Hindlimb muscle (tissue), 1 donor: ENCODE data around the gene TNRC6C. TPM values are rescaled to one million over a fixed set of nuclear protein-coding genes. Genes with fewer than 3 reads are reported as not detected.

Source experiments
- DNase-seq: peaks from one replicate; pipeline ENCODE4 v3.0.0-alpha.2; 2013
- polyA plus RNA-seq: library from polyadenylated mRNA; unstranded; fragments of 120-200 nt; gene quantifications from one replicate; pipeline ENCODE4 v1.2.1, GENCODE V29; 2013; ENCODE audit not compliant: insufficient read length

The TNRC6C gene
- polyA plus RNA-seq, 1 donor, result 10.4 TPM

DNA sequence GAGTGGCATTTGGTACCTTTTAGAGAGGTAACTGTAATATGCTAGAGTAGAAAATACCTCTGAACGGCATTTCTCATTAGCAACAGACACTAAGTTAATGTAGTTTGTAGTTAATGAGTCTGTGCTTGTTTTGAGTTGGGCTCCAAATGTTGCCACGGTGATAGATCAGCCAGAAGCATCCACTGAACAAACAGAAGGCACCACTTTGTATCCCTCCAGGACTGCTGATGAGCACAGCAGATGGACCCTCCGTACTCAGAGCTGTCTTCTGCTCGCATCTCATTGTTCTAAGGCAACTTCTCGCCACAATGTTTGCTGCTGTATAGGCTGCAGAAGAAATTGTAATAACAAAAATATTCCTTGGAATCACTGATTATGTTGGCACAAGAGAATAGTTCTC, 56.1 kb downstream of the TNRC6C start:
- DNase-seq, result no peak

GRCh38 chr17:78016852-78017251, 58.3 kb downstream of the TNRC6C start:
- DNase-seq, result no peak

DNA sequence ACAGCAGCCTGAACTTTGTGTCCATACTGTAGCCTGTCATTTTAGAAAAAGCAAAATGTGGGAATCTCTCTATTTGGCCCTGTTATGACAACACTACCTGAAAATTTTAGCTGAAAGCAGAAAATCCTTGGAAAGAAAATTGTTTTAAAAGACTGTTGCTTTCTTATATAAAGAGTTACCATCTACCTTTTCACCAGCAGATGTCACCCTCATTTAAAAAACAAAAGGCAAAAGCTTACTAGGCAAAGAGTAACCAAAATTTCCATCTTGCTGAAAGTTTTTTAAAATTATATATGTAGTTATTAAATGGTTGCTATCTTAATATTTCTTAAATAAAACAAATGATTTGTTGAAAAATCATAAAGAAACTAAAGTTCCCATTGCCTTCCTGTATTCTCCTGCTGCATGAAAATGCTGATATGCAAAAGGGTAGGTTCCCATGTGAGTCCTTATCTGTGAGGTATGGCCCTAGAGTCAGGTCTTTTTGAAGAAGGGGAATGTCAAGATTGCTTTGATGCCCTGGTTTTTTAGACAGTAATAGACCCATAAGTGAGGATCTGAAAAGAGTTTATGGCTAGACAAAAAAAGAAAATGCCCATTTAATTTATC, 61.0 kb downstream of the TNRC6C start:
- peak; percentile 40 for DNase-seq

DNA sequence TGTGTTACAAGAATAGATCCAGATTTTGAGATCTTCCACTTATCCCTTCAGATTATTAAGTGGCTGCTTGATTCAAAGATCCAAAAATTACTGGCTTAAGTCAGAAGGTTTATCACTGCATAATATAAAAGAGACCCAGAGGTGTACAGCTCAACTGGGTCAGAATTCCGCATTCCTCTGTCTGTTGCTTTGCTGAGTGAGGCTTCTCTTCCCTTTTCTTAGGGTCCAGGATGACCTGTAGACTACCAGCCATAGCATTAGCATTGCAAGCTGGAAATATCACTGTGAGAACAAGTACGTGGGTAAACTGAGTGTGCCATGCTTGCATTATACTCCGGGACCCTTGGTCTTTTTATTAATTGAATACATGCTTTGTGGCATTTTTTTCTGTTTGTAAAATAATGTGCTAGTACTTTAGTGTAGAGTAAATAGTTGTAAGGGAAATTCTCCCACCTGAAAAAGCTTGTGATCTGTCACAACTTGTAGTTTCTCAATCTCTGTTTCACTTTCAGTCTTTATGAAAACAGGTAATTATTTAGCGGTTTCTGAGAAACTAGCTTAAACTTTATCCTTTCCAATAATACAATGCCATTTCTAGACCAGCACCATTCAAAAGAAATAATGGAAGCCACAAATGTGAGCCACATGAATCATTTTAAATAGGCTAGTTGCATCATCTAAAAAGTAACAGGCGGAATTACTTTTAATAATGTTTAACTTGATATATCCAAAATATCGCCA, 61.6 kb downstream of the TNRC6C start:
- no peak for DNase-seq

- DNase-seq, result no peak
Observed at GRCh38 chr17:78020717-78021108, 62.2 kb downstream of the TNRC6C start.

- DNase-seq, result no peak
Observed at GRCh38 chr17:78022425-78022824, 63.9 kb downstream of the TNRC6C start.

DNA sequence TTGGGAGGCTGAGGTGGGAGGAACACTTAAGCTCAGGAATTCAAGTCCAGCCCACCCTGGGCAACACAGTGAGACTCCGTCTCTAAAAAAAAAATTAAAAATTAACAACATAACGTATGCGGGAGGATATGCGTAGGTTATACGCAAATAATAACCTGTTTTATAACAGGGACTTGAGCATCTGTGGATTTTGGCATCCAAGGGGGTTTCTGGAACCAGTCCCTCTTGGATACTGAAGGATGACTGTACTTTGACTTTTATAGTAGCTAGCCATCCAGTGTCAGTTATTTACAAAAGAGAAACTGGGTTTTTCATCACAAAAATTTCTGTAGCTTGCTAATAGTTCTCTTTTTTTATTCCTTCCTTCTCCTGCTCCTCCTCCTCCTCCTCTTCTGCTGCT, 64.5 kb downstream of the TNRC6C start:
- no peak for DNase-seq

GRCh38 chr17:78026381-78026780, 67.9 kb downstream of the TNRC6C start:
- no peak for DNase-seq

GRCh38 chr17:78027121-78027520, 68.6 kb downstream of the TNRC6C start:
- DNase-seq, result no peak

GRCh38 chr17:78029697-78030096, 71.2 kb downstream of the TNRC6C start:
- DNase-seq, result no peak

DNA sequence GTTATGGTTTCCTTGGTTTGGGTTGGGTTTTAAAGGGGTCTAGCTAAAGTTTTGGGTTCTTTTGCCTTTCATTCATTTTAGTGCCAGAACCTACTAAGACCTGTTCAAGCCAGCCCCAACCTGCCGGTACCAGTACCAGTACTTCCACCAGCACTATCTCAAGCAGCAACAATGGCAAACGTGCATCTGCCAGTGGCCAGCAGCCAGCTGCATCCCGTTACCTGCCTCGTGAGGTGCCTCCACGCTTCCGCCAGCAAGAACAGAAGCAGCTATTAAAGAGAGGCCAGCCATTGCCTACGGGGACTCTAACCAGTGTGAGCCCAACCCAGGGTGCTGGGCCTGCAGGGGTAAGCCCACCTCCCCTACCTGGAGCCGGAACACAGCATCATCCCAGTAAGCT, 72.9 kb downstream of the TNRC6C start:
- DNase-seq, result no peak

GRCh38 chr17:78032166-78032565, 73.7 kb downstream of the TNRC6C start:
- no peak for DNase-seq

- no peak for DNase-seq
Observed at GRCh38 chr17:78034429-78035091, 76.1 kb downstream of the TNRC6C start.

DNA sequence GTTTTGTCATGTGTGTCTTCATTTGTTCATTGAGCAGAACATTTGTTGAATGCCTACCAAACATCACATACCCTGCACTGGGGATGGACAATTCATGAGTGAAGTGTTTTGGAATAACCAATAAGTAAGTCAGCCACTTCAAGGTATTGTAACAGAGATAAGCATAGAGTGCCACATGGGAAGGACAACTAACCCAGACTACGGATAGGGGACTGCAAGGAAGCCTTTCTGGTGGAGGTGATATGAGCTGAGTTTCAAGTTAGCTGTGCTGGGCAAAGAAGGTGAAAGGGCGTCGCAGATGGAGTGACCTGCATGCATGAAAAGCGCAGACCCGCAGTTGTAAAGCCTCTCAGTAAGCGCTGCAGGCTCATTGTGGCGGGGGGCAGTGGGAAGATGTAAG, 78.8 kb downstream of the TNRC6C start:
- DNase-seq, result no peak

- DNase-seq, result no peak
Observed at GRCh38 chr17:78038748-78039288, 80.3 kb downstream of the TNRC6C start.

DNA sequence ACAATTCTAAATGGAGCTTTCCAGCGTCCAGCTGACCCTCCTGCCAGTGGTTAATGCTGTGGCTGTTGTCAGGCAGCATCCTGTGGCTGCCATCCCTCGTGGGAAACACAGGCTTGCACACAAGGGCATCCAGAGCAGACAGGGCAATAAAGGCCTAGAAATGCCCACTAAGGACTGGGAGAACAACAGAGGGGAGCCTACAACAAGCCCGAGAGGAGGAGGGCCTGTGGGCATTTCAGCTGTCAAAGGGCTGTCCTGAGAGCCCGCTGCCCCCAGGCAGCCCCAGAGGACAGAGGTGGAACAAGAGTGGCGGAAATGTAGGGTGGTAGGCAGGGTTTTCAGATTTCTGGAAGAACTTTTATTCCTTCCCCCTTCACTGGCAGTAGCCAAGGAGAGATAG, 81.1 kb downstream of the TNRC6C start:
- no peak for DNase-seq

- peak; percentile 66 for DNase-seq
Observed at GRCh38 chr17:78040440-78041385, 82.2 kb downstream of the TNRC6C start.

- peak; percentile 20 for DNase-seq
Observed at GRCh38 chr17:78041386-78042179, 83.1 kb downstream of the TNRC6C start.

DNA sequence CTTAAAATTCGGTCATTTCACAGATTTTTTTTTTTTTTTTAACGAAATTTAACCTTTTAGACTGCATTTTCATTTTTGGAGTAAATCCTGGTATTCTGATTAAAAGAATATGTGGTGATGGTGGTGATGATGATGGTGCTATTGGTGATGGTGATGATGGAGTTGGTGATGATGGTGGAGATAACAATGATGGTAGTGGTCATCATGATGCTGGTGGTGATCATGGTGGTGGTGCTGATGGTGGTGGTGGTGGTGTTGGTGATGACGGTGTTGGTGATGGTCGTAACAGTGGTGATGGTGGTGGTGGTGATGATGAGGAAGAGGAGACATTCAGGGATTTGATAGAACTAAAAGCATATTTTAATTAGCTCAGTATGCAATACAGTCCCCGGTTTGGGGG, 84.0 kb downstream of the TNRC6C start:
- no peak for DNase-seq

DNA sequence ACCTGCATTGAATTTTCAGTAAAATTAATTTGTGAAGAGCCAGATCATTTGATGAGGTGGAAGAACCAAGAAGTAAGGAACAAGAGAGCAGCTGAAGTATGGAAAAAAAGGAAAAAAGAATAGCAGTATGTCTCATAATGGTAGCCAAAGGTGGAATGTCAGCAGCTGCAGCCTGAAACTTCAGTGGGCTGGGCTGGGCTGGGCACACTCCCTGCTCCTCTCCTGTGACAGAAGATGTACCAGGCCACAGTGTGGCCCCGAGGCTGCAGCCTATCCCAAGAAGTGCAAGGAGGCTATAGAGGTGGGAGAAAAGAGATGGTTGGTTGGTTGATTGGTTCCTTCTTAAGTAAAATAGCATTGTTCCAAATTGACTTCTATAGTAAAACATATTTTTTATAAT, 84.5 kb downstream of the TNRC6C start:
- no peak for DNase-seq

- no peak for DNase-seq
Observed at GRCh38 chr17:78044280-78044835, 85.9 kb downstream of the TNRC6C start.
